CD4-positive, alpha-beta T cell (primary cell): ENCODE results near the gene EPB41L5. TPM values are rescaled to one million over a fixed set of nuclear protein-coding genes. Genes with fewer than 3 reads are reported as not detected.
A peak's percentile ranks its signal among the peaks of the same experiment; 100 is the strongest.

Experiments
- ATAC-seq: fragments of 200-7000 bp; cut with Tn5 transposase; one replicate; pipeline ENCODE4 v1.10.0; 2022; ENCODE audit warnings: mild to moderate bottlenecking; ENCODE audit not compliant: poor library complexity
- CTCF ChIA-PET: fragments of 350-600 bp; sonication (Branson Sonifier 250); formaldehyde crosslinking; loops from one replicate; lab custom pipeline; 2021; ENCODE audit warnings: antibody characterized with exemption, inconsistent platforms; lab: Charles Lee
- POLR2A ChIA-PET: fragments of 350-600 bp; sonication (Branson Sonifier 250); formaldehyde crosslinking; loops from one replicate; lab custom pipeline; 2021; ENCODE audit warnings: antibody characterized with exemption, inconsistent platforms; lab: Charles Lee
- DNase-seq, 14 experiments: peaks; one replicate each; pipeline ENCODE4 v3.0.0-alpha.2; 2013 to 2020; ENCODE audit warnings: mixed read lengths in 2 of 14
- H3K27ac ChIP-seq, 2 donors: one replicate each; pipeline versions ENCODE4 v1.5.1 to v1.7.0; 2013; ENCODE audit warnings: low read length in 2 of 2, low read depth in 1 of 2, mild to moderate bottlenecking in 1 of 2
- H3K27me3 ChIP-seq, 2 experiments: 1 replicate in 1 of 2; 2 replicates in 1 of 2; pipeline versions ENCODE4 v1.6.1 to v1.7.0; 2013; ENCODE audit warnings: low read length in 2 of 2, control low read depth in 1 of 2, mild to moderate bottlenecking in 1 of 2, moderate library complexity in 1 of 2; ENCODE audit not compliant: insufficient read depth in 2 of 2, control insufficient read depth in 1 of 2
- H3K36me3 ChIP-seq: one replicate; pipeline ENCODE4 v1.6.1; 2013; ENCODE audit warnings: low read length, control low read depth; ENCODE audit not compliant: insufficient read depth
- H3K4me1 ChIP-seq: one replicate; pipeline ENCODE4 v1.6.1; 2013; ENCODE audit warnings: low read length, control low read depth; ENCODE audit not compliant: insufficient read depth
- H3K4me3 ChIP-seq: one replicate; pipeline ENCODE4 v1.5.1; 2013; ENCODE audit warnings: mild to moderate bottlenecking, low read length, moderate library complexity
- H3K9me3 ChIP-seq, 2 experiments: 1 replicate in 1 of 2; 2 replicates in 1 of 2; pipeline versions ENCODE4 v1.6.1 to v1.7.0; 2013; ENCODE audit warnings: low read length in 2 of 2, mild to moderate bottlenecking in 2 of 2, control low read depth in 1 of 2, moderate library complexity in 1 of 2; ENCODE audit not compliant: control insufficient read depth in 1 of 2, insufficient read depth in 1 of 2
- H3K27ac Mint-ChIP-seq: one replicate; pipeline ENCODE4 v1.8.0; 2020; ENCODE audit warnings: mixed read lengths
- H3K27me3 Mint-ChIP-seq: one replicate; pipeline ENCODE4 v1.8.0; 2021; ENCODE audit warnings: mixed read lengths
- H3K36me3 Mint-ChIP-seq: one replicate; pipeline ENCODE4 v1.8.0; 2021; ENCODE audit warnings: low read depth, mixed read lengths
- H3K4me1 Mint-ChIP-seq: one replicate; pipeline ENCODE4 v1.8.0; 2021; ENCODE audit warnings: low read depth, mixed read lengths
- H3K4me3 Mint-ChIP-seq: one replicate; pipeline ENCODE4 v1.8.0; 2020; ENCODE audit warnings: mild to moderate bottlenecking, mixed read lengths
- H3K9me3 Mint-ChIP-seq: one replicate; pipeline ENCODE4 v1.8.0; 2020; ENCODE audit warnings: mixed read lengths
- intact Hi-C, 2 experiments: fragments of 100-400 bp; cut with DNase I in 1 of 2; cut with micrococcal nuclease in 1 of 2; formaldehyde crosslinking; loops; one replicate each; pipeline versions ENCODE4 v1.15.1 to v1.9.0; 2023 to 2025; cut with DNase I, micrococcal nuclease
- total RNA-seq, 174 experiments: library from RNA in 2 of 174; stranded (reverse) in 2 of 174; gene quantifications; one replicate each; pipeline ENCODE4 v1.2.3 and lab custom pipeline; 2021 to 2026
- TF ChIP-seq, protein P1 (sequence below): fragments of 200-600 bp; IDR thresholded peaks from one replicate; pipeline ENCODE4 v1.8.0; 2022; ENCODE audit warnings: antibody characterized with exemption, mild to moderate bottlenecking

EPB41L5 gene
- total RNA-seq, 2 experiments from 2014 or later = 4.6 to 5.1 TPM

DNA sequence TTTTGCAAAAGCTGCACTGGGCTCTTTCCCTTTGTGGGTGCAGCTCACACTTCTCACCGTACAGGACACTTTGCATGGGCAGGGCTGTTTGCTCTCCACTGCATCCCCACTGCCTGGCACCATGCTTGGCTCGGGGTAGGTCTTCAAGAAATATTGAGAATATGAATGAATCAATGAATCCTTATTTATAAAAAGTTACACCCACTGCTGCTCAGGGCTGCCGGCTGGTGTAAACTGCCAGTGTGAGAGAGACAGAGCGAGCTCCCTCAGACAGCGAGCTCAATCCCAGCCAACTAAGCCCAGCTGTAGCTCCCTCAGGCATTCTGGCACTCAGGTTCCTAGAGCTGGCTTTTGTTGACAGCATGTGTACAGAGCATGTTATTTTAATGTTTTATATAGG, 206.9 kb downstream of the EPB41L5 start:
- Mint-ChIP-seq H3K4me1 (peaks cover 42% of the 10 kb centered on the region), H3K4me3 (no peak overlapping the region), H3K36me3 (peaks cover 47% of the 10 kb centered on the region), H3K27ac (no peak overlapping the region), H3K9me3 (peaks cover 4% of the 10 kb centered on the region), H3K27me3 (no peaks in the 10 kb centered on the region)
- ChIA-PET POLR2A (interaction anchor here (1.3 kb wide), 1 partner anchor 13 kb away, joined by 4 read pairs; no protein-coding TSS in a partner anchor), CTCF (interaction anchor here (1.1 kb wide), 1 partner anchor 43 kb away, joined by 3 read pairs; no protein-coding TSS in a partner anchor)
- no peak for ATAC-seq
- no peak for DNase-seq
- H3K9me3 ChIP-seq = peaks cover 0 to 21% of the 10 kb centered on the region in 2 experiments
- H3K27me3 ChIP-seq = no peaks in the 10 kb centered on the region
- no peak overlapping the region for H3K27ac ChIP-seq
- intact Hi-C loops = loop anchor here in 1 of 2 experiments (2.0 to 5.0 kb wide), 3 partner anchors 39 to 852 kb away; partner anchors contain the start of genes C2orf76 and DBI
- TF ChIP-seq, protein P1, sequence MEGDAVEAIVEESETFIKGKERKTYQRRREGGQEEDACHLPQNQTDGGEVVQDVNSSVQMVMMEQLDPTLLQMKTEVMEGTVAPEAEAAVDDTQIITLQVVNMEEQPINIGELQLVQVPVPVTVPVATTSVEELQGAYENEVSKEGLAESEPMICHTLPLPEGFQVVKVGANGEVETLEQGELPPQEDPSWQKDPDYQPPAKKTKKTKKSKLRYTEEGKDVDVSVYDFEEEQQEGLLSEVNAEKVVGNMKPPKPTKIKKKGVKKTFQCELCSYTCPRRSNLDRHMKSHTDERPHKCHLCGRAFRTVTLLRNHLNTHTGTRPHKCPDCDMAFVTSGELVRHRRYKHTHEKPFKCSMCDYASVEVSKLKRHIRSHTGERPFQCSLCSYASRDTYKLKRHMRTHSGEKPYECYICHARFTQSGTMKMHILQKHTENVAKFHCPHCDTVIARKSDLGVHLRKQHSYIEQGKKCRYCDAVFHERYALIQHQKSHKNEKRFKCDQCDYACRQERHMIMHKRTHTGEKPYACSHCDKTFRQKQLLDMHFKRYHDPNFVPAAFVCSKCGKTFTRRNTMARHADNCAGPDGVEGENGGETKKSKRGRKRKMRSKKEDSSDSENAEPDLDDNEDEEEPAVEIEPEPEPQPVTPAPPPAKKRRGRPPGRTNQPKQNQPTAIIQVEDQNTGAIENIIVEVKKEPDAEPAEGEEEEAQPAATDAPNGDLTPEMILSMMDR = no peak
- no peak overlapping the region for H3K4me3 ChIP-seq
- peaks cover 28% of the 10 kb centered on the region for H3K4me1 ChIP-seq
- peaks cover 7% of the 10 kb centered on the region for H3K36me3 ChIP-seq

DNA sequence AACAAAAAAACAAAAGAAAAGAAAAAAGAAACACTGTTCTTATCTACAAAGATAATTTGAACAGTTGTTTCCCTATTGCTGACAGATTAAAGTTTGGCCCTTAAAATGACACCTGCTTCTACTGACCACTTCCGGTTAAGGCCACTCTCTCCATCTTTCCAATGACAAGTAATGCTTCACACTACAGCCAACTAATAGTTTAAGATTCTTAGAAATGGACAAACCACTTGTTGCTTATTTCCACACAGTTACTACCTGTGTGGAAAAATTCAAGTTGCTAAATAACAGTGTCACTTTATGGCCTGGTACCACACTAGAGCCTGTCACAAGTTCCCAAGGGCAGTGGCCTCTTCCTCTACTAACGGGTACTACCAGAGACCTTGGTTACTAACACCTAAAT, 207.9 kb downstream of the EPB41L5 start:
- Mint-ChIP-seq H3K4me1 (peaks cover 43% of the 10 kb centered on the region), H3K27ac (peak overlapping the region; percentile 87), H3K9me3 (peaks cover 4% of the 10 kb centered on the region), H3K27me3 (no peaks in the 10 kb centered on the region), H3K4me3 (peak overlapping the region; percentile 87), H3K36me3 (peaks cover 47% of the 10 kb centered on the region)
- DNase-seq (no peak), ATAC-seq (no peak)
- CTCF ChIA-PET = no interaction called here
- H3K9me3 ChIP-seq = peaks cover 0 to 18% of the 10 kb centered on the region in 2 experiments
- H3K27me3 ChIP-seq = no peaks in the 10 kb centered on the region
- peaks cover 28% of the 10 kb centered on the region for H3K4me1 ChIP-seq
- H3K4me3 ChIP-seq = no peak overlapping the region
- no peak overlapping the region for H3K27ac ChIP-seq
- intact Hi-C loops = loop anchor here in 1 of 2 experiments (2.0 to 5.0 kb wide), 3 partner anchors 40 to 853 kb away; partner anchors contain the start of genes C2orf76 and DBI
- POLR2A ChIA-PET = no interaction called here
- TF ChIP-seq, protein P1 = no peak
- peaks cover 7% of the 10 kb centered on the region for H3K36me3 ChIP-seq

DNA sequence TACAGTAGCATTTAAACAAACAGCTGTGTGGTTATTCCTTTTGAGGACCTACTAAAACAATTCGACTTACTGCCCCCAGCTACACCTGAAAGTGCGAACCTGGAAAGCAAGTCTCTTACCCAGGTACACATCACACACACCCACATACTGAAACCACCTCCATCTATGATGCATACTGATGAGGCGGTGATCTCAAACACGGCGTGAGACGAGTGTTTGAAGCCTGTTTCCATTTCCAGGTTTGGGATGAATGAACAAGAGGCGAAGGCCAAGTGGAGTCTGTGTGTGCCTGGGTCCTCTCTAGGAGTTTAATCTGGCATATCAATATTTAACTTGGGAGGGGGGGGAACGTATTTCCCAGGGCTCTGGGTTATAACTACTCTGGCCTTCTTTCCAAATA, 208.7 kb downstream of the EPB41L5 start:
- Histone ChIP-seq H3K27ac (no peak overlapping the region), H3K9me3 (peaks cover 0 to 10% of the 10 kb centered on the region in 2 experiments), H3K4me1 (peaks cover 26% of the 10 kb centered on the region), H3K27me3 (no peaks in the 10 kb centered on the region), H3K4me3 (no peak overlapping the region), H3K36me3 (peaks cover 7% of the 10 kb centered on the region)
- no peak for DNase-seq
- ChIA-PET CTCF (interaction anchor here (1.7 kb wide), 1 partner anchor 10 kb away, joined by 3 read pairs; no protein-coding TSS in a partner anchor), POLR2A (interaction anchor here (0.7 to 3.7 kb wide), 4 partner anchors 11 to 543 kb away, joined by 3 to 32 read pairs (median 22); partner anchors contain the start of genes RALB and TMEM177)
- Mint-ChIP-seq H3K27ac (peak overlapping the region; percentile 87), H3K36me3 (peaks cover 45% of the 10 kb centered on the region), H3K4me1 (peaks cover 48% of the 10 kb centered on the region), H3K27me3 (no peaks in the 10 kb centered on the region), H3K9me3 (peaks cover 3% of the 10 kb centered on the region), H3K4me3 (peak overlapping the region; percentile 87)
- ATAC-seq = no peak
- TF ChIP-seq, protein P1 = no peak
- intact Hi-C loops = loop anchor here in 1 of 2 experiments (2.0 to 5.0 kb wide), 3 partner anchors 41 to 854 kb away; partner anchors contain the start of genes C2orf76 and DBI
